Measurements from ENCODE around the gene CACTIN. TPM values are rescaled to one million over a fixed set of nuclear protein-coding genes. Genes with fewer than 3 reads are reported as not detected.

Gene CACTIN
- total RNA-seq, 4 donors from 2014 or later, result 6.8 to 28.4 (median 20.7) TPM

- no peaks in the 10 kb centered on the region for H3K36me3 ChIP-seq
- no peak for DNase-seq
- H3K27ac ChIP-seq, result no peak overlapping the region
These were observed 13.5 kb downstream of the CACTIN start for GRCh38 chr19:3612901-3613741.

GRCh38 chr19:3612330-3612729, 14.3 kb downstream of the CACTIN start:
- Histone ChIP-seq H3K4me1 (peaks cover 0 to 6% of the 10 kb centered on the region in 2 donors), H3K36me3 (no peaks in the 10 kb centered on the region), H3K27me3 (no peaks in the 10 kb centered on the region), H3K27ac (no peak overlapping the region), H3K4me3 (no peak overlapping the region), H3K9me3 (no peaks in the 10 kb centered on the region)
- TF ChIP-seq CTCF (IDR thresholded peaks at IDR 0.05) (no peak), POLR2A (IDR thresholded peaks at IDR 0.05) (no peak)
- no peak for DNase-seq
- intact Hi-C loops (cut with DNase I; ENCODE audit: low total_unique reads), result loop anchor here (10.0 kb wide), 1 partner anchor 58 kb away; the partner anchor contains the start of gene MFSD12

More at GRCh38 chr19:3612901-3613741, 13.5 kb downstream of the CACTIN start:
- TF ChIP-seq CTCF (IDR thresholded peaks at IDR 0.05) (no peak), POLR2A (IDR thresholded peaks at IDR 0.05) (no peak)
- no peak overlapping the region for H3K4me3 ChIP-seq
- intact Hi-C loops (cut with DNase I; ENCODE audit: low total_unique reads), result loop anchor here (10.0 kb wide), 1 partner anchor 58 kb away; the partner anchor contains the start of gene MFSD12
- H3K4me1 ChIP-seq, result no peaks in the 10 kb centered on the region
- H3K9me3 ChIP-seq, result no peaks in the 10 kb centered on the region
- H3K27me3 ChIP-seq, result no peaks in the 10 kb centered on the region

- no peak overlapping the region for H3K4me3 ChIP-seq
- H3K9me3 ChIP-seq, result no peaks in the 10 kb centered on the region
- H3K27ac ChIP-seq, result no peak overlapping the region
- TF ChIP-seq POLR2A (IDR thresholded peaks at IDR 0.05) (no peak), CTCF (IDR thresholded peaks at IDR 0.05) (no peak)
- peaks cover 0 to 11% of the 10 kb centered on the region in 2 donors for H3K4me1 ChIP-seq
- no peaks in the 10 kb centered on the region for H3K27me3 ChIP-seq
- DNase-seq, result no peak
- no peaks in the 10 kb centered on the region for H3K36me3 ChIP-seq
- intact Hi-C loops (cut with DNase I; ENCODE audit: low total_unique reads), result loop anchor here (10.0 kb wide), 1 partner anchor 57 kb away; the partner anchor contains the start of gene MFSD12
These were observed 14.7 kb downstream of the CACTIN start for GRCh38 chr19:3611841-3612240.

GRCh38 chr19:3610745-3611717, 15.6 kb downstream of the CACTIN start:
- no peaks in the 10 kb centered on the region for H3K27me3 ChIP-seq
- H3K27ac ChIP-seq, result no peak overlapping the region
- intact Hi-C loops (cut with DNase I; ENCODE audit: low total_unique reads), result loop anchor here (10.0 kb wide), 1 partner anchor 56 kb away; the partner anchor contains the start of gene MFSD12
- no peak for TF ChIP-seq CTCF (IDR thresholded peaks at IDR 0.05)
- H3K9me3 ChIP-seq, result no peaks in the 10 kb centered on the region
- H3K4me1 ChIP-seq, result peaks cover 0 to 11% of the 10 kb centered on the region in 2 donors
- no peaks in the 10 kb centered on the region for H3K36me3 ChIP-seq
- H3K4me3 ChIP-seq, result no peak overlapping the region
- no peak for DNase-seq

All from uterus (tissue), 4 donors.